ENCODE measurements around the gene MVB12A.

GRCh38 chr19:17419154-17419620, 660 bp upstream of the MVB12A start:
- TF ChIP-seq MAX (IDR thresholded peaks at IDR 0.05; ENCODE audit: insufficient read depth, insufficient read length) (no peak), JUN (IDR thresholded peaks at IDR 0.05; ENCODE audit: borderline replicate concordance, insufficient read depth, insufficient read length, low read depth) (no peak), CTCF (IDR thresholded peaks at IDR 0.05; ENCODE audit: extremely low read depth in 1 of 2, insufficient read depth in 1 of 2, low read depth in 1 of 2, low read length in 2 of 2) (no peak), POLR2A (IDR thresholded peaks at IDR 0.05; ENCODE audit: low read depth, low read length) (no peak), EZH2 (IDR thresholded peaks at IDR 0.05; ENCODE audit: borderline replicate concordance, low read depth, low read length, severe bottlenecking) (no peak), GATA2 (IDR thresholded peaks at IDR 0.05; ENCODE audit: insufficient read depth, insufficient read length, low read depth, low read length) (no peak), POLR2AphosphoS5 (IDR thresholded peaks at IDR 0.05; ENCODE audit: insufficient read depth, low read depth, low read length) (no peak), FOS (IDR thresholded peaks at IDR 0.05; ENCODE audit: borderline replicate concordance, insufficient read depth, low read length) (no peak), MYC (IDR thresholded peaks at IDR 0.05; ENCODE audit: low read depth, low read length) (no peak)
